Nucleus accumbens (tissue), 56 donors: ENCODE data around the gene IAH1.
A peak's percentile ranks its signal among the peaks of the same experiment; 100 is the strongest.

Experiments
- DNase-seq, 56 donors: peaks; one replicate each; lab custom pipeline; 2025; lab: John Stamatoyannopoulos, UW

IAH1 gene

DNA sequence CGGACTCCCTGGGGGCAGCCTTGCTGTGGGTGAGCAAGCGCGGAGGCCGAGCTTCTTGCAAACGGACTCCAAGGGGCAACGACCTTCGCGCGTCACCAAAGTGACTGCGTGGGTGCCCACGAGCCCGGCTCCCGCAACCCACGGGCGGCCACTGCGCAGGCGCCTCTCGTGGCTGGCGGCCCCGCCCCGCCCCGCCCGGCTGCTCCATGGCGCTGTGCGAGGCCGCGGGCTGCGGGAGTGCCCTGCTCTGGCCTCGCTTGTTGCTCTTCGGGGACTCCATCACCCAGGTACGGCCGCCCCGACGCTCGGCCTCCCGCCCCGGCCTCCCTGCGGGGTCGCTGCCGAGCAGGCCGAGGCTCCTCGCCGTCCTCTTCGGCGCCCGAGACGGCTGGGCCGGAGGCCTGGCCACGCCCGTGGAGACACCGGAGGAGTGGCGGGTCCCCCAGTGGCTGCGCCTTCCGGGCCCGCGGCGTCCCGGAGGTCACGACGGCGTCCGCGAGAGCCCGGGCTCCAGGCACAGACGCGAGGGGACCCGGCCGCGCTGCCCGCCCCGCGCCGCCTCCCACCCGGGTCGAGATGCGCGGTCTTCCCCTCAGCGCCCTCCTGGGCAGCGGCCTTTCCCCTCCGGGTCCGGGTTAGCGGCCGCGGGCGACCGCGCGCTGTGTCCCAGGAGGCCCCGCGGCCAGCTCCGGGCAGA, at the start of gene IAH1:
IAH1 (plus strand) TSS at position 191 of the 697 bp plus-strand sequence; CDS start at position 207, 16 bp downstream.
- peak in 54 of 56 donors; percentile 17 to 84 (median 68) for DNase-seq

GRCh38 chr2:9428965-9429577, 45.3 kb upstream of the IAH1 start:
- DNase-seq = no peak

DNA sequence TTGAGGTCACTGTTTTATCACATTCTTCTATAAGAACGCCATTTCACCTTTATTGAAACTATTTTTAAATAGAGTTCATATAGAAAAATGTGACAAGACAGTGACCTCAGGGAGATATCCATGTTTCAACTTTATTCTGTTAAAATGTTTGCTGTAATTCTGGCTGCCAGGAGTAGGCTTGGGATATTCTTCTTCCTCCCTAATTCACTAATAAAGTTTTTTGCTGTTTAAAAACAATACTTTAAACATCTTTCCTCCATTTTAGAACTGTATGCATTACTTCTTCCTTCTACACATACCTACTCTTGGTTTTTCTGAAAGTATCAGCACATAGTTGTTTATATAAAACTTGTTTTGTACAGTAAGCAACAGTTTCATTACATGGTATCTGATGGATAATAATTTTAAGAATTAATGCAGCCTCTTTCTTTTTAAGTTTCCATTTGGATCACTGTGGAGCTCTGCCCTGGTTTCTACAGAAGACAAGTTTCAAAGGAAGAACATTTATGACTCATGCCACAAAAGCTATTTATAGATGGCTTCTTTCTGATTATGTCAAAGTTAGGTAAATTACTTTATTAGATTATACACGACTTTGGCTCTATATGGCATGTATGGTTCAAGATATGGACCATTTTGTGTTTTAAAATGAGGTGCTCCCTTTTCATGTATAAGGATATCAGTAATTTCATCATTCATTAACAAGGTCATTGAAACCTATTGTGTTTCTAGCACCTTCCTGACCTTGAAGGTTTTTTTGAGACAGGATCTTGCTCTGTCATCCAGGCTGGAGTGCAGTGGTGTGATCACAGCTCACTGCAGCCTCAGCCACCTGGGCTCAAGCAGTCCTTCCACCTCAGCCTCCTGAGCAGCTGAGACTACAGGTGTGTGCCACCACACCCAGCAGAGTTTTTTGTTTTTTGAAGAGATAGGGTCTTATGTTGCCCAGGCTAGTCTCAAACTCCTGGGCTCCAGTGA, 43.7 kb upstream of the IAH1 start:
- no peak for DNase-seq

DNA sequence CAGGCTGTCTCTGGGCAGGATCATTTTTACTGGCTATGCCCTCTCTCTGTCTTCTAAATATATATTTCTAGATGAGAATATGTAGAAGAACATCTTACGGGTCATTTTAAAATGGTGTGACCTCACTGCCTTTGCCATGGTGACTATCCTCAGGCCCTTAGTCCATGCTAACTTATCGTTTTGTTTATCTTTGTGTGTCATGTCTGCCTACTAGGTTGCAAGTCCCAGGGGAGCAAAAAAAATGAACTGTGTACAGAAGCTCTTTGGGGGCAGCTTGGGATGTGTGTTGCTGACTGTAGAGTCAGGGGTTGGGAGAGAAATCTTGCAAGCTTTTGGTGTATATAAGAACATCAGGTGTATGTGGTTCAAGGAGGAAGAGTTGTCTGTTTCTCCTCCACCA, 39.9 kb upstream of the IAH1 start:
- DNase-seq = no peak

DNA sequence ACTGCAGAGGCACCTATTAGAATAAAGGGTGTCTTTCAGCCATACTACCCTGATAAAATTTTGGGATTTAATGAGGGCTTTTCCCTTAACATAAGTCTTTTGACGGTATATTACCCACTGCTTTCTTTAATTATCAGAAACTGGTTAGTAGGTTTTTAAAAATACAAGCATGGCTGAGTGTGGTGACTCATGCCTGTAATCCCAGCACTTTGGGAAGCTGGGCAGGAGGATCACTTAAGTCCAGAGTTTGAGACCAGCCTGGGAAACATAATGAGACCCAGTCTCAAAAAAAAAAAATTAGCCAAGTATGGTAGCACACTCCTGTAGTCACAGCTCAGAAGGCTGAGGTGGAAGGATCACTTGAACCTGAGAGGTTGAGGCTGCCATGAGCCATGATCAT, 34.8 kb upstream of the IAH1 start:
- no peak for DNase-seq

- DNase-seq = no peak
Observed at GRCh38 chr2:9440058-9440727, 34.2 kb upstream of the IAH1 start.

DNA sequence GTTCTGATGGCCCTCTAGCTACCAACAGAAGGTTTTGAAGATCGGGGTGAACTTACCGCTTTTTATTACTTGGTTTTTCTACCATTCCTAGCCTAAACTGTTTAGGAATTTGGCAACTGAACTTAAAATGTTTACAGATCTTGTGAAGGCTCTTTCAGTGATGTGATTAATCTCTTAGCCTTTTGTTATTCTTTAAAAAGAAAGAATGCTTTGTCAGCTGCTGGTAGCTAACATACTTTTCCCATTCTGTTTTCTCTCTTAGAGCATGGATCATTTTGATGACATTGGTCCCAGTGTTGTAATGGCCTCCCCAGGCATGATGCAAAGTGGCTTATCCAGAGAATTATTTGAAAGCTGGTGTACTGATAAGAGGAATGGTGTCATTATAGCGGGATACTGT, 32.8 kb upstream of the IAH1 start:
- no peak for DNase-seq

DNA sequence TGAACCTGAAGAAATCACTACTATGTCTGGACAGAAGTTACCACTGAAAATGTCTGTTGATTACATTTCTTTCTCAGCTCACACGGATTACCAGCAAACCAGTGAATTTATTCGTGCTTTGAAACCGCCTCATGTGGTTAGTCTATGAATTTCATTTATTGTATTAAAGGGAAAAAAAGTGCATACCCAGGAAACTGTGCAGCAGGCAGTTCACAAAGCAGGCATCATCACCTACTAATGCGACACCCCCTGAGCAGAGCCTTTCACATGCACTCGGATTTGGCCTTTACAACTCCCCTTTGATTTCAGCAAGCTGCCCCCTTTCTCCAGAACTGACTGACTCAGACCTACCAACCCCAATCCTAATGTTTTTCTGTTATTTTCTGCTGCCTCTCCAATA, 30.8 kb upstream of the IAH1 start:
- no peak for DNase-seq

DNA sequence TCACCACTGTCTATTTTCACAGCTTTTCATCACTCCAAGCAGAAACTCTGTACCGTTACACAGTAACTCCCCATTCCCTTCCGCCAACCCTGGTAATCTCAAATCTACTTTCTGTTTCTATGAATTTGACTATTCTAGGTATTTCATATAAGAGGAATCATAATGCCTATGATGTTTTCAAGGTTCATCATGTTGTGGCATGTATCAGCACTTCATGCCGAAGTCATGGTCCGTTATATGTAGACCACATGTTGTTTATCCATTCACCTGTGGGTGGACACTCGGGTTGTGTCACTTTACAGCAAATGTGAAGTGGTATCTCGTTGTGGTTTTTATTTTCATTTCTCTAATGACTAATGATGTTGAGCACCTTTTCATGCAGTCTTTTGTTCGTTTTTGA, 29.3 kb upstream of the IAH1 start:
- no peak for DNase-seq

GRCh38 chr2:9451231-9451630, 23.1 kb upstream of the IAH1 start:
- no peak for DNase-seq

DNA sequence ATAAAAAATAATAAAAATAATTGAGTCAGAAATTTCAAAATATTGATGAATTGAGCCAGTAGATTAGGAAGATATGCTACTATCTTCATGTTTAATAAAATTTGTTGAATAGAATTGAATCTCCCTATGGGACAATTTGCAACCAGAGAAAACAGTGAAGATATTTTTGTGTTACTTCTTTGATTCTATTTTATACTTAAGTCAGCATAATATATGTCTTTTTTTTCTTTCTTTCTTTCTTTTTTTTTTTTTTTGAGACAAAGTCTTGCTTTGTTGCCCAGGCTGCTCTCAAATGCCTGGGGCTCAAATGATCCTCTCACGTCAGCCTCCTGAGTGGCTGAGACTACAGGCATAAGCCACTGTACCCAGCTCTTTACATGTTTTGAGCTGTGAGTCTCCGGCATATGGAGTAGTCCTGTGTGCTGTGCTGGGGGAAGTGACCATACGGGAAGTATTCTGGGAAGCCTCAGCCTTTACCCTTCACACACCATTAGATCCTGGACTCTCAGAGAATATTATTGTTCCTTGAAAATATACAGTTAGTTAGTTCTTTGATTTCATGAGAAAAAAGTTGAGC, 13.8 kb upstream of the IAH1 start:
- DNase-seq = no peak

DNA sequence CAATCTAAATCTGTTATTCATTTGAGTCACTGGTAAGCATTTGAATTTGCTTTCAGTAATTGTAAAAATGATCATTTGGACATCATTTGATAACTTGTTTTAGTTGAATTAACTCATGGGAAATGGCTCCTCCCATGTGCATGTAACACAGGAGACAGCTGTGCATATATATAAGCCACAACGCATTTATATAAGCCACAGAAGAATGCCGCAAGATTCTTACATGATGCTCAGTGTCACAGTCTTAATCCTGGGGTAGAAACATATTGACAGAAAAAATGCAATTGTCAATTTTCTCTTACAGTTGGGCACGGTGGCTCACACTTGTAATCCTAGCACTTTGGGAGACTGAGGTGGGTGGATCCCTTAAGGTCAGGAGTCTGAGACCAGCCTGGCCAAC, 13.3 kb upstream of the IAH1 start:
- no peak for DNase-seq

GRCh38 chr2:9462313-9462712, 12.0 kb upstream of the IAH1 start:
- DNase-seq = no peak

DNA sequence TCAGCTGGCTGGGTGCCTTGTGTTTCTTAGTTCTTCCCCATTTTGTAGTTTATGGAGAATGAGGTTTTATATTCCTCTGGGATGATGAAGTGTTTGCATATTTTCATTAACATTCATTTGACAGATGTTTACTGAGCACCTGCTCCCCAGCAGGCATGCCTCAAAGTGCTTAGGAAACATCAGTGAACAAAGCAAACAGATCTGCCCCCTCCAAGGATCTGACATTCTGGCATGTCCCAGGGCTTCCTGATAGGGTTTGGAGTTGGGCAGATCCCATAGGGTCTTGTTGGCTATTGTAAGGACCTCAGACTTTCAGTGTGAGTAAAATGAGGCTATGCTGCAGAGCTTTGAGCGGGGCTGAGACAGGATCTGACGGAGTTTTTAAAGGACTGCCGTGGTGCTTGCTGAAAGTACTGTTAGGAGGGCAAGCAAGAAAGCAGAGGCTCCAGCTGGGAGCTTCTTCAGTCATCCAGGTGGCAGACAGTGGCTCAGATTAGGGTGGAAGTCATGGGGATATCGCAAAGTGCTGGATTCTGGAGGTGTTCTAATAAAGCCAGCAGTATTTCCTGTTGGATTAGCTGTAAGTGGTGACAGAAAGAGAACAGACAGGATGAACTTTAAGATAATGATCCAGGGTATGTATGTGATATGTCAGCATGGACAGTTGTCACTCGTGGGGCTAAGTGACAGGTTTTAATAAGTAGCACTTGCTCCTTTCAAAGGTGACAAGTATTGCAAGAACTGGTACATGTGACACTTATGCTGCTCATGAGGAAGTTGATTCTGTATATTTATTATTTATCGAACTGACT, 11.3 kb upstream of the IAH1 start:
- no peak for DNase-seq

- no peak for DNase-seq
Observed at GRCh38 chr2:9463698-9464034, 10.7 kb upstream of the IAH1 start.

DNA sequence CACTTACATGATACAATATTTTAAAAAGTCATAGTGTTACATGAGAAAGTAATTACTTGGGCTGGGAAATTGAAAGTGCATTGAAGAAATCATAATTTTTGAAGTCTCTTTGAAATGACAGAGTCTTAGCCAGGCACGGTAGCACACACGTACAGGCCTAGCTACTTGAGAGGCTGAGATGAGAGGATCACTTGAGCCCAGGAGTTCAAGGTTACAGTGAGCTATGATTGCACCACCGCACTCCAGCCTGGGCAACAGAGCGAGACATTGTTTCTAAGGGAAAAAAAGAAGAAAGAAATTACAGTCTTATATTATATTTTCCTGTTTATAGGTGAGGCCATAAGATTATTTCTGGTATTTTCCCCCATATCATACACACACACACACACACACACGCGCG, 9.2 kb upstream of the IAH1 start:
- no peak for DNase-seq

GRCh38 chr2:9466147-9466683, 8.1 kb upstream of the IAH1 start:
- DNase-seq = no peak

- DNase-seq = no peak
Observed at GRCh38 chr2:9467687-9468086, 6.7 kb upstream of the IAH1 start.

GRCh38 chr2:9471206-9471605, 3.1 kb upstream of the IAH1 start:
- no peak for DNase-seq
